Measurements from ENCODE around the gene AGXT2.

DNA sequence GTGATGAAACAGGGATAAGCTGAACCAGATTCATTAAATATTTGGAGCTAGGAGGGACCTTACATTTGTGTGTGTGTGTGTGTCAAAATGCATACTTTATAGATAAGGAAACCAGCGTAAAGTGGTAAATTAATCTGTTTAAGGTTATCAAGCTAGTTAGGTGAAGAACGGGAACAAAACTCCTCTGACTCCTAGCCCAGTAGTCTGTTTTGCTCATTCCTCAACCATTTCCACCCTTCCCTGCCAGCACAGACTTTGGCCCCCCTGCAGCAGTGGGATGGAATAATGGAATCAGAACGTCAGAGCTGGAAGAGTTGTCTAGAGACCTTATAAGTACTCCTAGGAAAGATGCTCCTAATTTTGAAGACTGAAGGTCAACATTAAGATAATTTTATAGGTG is 6.5 kb downstream of the AGXT2 start:
- TF ChIP-seq, protein P1, sequence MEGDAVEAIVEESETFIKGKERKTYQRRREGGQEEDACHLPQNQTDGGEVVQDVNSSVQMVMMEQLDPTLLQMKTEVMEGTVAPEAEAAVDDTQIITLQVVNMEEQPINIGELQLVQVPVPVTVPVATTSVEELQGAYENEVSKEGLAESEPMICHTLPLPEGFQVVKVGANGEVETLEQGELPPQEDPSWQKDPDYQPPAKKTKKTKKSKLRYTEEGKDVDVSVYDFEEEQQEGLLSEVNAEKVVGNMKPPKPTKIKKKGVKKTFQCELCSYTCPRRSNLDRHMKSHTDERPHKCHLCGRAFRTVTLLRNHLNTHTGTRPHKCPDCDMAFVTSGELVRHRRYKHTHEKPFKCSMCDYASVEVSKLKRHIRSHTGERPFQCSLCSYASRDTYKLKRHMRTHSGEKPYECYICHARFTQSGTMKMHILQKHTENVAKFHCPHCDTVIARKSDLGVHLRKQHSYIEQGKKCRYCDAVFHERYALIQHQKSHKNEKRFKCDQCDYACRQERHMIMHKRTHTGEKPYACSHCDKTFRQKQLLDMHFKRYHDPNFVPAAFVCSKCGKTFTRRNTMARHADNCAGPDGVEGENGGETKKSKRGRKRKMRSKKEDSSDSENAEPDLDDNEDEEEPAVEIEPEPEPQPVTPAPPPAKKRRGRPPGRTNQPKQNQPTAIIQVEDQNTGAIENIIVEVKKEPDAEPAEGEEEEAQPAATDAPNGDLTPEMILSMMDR (IDR thresholded peaks at IDR 0.05; ENCODE audit: low read depth, low read length): no peak
- TF ChIP-seq EZH2phosphoT487 (IDR thresholded peaks at IDR 0.05; ENCODE audit: low read depth): no peak
